ENCODE results near the gene TMEM17.

TMEM17 gene

DNA sequence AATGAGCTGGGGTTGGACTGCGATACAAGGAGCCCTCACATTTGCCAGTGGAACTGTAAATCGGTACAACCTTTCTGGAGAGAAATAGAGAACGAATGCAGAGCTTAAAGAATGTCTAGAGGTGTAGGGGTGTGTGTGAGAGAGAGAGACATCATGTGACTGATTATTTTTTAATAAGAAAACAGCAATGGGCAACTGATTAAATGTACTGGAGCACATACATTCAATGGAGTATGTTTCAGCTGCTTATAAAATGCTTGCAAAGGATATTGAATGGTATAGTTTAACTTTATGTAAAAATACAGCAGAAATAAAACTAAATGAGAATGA, 391 bp upstream of the TMEM17 start:
- DNase-seq: no peak

GRCh38 chr2:62505109-62505749, 766 bp downstream of the TMEM17 start:
- DNase-seq: no peak

GRCh38 chr2:62504657-62505056, 1.3 kb downstream of the TMEM17 start:
- no peak for DNase-seq

GRCh38 chr2:62501794-62502500, 4.0 kb downstream of the TMEM17 start:
- DNase-seq: no peak

DNA sequence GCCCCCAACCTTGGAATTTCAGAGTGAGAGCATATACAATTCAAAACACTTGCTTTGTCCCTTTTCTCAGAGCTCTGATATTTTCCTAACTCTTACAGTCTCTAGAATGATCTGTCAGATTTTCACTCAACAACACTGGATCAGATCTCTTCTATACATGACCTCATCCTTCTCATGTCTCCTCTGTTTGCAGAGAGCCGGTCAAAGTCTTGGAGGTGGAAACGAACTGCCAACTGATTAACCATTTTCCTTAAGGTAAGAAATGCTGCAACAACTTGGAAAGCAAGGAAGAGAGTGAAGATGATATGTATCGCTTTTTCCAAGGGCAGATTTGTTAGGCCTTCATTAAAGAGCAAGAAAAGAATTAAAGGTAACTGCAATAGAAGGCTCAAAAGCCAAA, 4.9 kb downstream of the TMEM17 start:
- no peak for DNase-seq

- no peak for DNase-seq
Observed at GRCh38 chr2:62499430-62500060, 6.5 kb downstream of the TMEM17 start.

DNA sequence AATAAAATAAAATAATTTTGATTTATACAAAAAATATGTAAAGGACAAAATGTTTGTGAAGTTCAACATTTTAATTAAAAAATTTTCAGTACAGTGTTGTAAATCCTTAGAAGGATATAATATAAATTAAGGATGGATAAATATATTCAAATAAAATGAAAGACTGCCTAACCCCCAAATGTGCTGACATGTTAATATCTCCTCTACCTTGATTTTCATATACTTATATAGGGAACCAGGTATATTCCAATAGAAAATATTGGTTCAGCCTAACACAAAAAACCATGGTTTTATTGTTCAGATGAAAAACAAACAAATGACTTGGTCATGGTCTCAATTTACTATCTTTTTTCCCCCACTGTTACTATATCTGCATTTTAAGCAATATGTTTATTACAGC, 7.3 kb downstream of the TMEM17 start:
- no peak for DNase-seq

GRCh38 chr2:62495761-62496160, 10.2 kb downstream of the TMEM17 start:
- no peak for DNase-seq

DNA sequence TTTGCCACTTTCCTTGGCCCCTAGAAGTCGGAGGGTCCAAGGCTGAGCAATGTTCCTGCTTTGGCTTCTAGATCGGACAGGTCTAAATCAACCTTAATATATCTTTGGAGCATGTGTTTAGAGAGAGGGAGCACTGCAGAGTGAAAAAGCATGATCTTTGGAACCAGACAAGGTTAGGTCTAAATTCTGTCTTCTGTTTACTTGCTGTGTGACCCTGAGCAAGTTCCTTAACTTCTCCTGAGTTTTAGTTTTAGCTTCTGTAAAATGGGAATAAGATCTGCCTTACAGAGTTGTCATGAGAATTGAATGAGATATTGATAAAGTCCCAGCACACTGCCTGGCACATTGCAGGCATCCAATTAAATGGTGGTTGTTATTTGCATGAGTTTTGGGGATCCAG, 13.9 kb downstream of the TMEM17 start:
- no peak for DNase-seq

GRCh38 chr2:62489702-62490101, 16.3 kb downstream of the TMEM17 start:
- DNase-seq: no peak

DNA sequence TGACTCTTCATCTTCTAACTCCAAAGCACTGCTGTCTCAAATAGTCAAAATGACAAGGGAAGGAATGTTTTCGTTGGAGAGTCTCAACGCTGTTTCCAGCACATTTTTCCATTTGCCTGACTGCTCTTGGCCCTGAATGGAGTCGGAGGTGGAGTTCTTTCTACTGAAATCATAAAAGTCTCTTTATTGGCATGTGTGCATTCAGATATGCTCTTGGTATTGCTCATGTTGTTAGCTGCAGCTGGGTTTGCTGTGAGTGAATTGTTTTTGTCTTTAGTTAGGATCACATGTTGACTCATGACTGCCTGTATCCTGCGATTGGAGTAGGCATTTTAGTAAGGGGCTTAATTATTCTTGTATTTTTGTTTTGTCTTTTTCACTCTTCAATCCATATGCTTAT, 16.8 kb downstream of the TMEM17 start:
- no peak for DNase-seq

DNA sequence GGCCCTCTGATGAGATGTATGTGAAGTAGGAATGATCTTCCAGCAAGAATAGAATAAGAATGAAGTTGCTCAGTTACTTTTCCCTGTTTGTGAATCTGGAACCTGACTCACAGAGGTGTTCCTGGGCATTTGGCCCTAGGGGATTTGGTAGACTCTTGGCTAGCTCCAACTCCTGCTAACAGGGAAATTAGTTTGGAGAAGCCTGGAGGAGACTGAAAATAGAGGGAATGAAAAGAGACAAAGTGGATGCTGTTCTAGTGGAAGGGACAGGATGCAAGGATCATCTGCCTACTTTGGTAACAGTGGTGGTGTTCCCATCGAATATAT, 19.6 kb downstream of the TMEM17 start:
- no peak for DNase-seq

- DNase-seq: no peak
Observed at GRCh38 chr2:62485761-62486438, 20.1 kb downstream of the TMEM17 start.

GRCh38 chr2:62482558-62483352, 23.2 kb downstream of the TMEM17 start:
- no peak for DNase-seq

DNA sequence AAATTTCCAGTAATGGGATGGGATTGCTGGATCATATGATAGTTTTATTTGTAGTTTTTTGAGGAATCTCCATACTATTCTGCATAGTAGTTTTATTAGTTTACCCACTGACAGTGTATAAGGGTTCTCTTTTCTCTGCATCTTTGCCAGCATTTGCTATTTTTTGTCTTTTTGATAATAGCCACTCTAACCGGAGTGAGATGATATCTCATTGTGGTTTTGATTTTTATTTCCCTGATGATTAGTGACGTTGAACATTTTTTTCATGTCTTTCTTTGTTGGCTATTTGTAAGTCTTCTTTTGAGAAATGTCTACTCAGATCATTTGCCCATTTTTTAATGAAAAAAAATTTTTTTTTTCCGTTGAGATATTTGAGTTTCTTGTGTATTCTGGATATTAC, 26.1 kb downstream of the TMEM17 start:
- DNase-seq: no peak

GRCh38 chr2:62478093-62478580, 27.9 kb downstream of the TMEM17 start:
- DNase-seq: no peak

DNA sequence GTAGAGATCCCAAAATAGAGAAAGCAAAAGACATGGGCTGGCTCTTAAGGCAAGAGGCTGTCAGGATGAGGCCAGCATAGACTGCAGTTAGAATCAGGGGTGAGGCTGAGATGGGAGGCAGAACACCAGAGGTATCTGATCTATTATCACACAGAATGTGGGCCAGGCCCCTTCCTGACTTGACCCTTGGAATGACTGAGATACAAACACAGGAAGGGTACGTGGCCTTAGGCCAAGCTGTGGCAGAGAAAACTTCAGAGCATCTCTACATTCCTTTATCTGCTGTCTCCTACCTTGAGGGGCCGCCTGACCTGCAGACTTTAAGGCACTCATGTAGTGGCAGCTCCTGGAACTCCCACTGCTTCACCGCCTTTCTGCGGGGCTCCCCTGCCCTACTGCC, 28.4 kb downstream of the TMEM17 start:
- DNase-seq: no peak

- no peak for DNase-seq
Observed at GRCh38 chr2:62475172-62476011, 30.6 kb downstream of the TMEM17 start.

DNA sequence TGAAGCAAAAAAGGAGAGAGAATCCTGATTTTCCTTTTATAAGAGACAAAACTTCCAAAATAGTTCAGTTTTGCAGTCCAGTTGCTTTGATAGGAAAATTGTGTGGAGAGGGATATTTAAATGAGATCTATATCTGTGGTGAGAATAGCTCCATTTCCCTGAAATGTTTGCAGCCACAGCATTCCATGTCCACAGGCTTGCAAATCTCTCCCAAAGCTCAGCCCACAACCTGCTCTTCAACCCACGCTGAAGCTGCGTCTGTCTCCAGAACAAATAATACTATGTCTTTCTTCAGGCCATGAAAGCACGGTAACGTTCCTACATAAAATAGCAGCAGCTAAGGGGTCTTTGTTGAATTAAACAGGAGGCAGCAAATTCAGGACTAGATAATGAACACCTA, 31.8 kb downstream of the TMEM17 start:
- DNase-seq: no peak

DNA sequence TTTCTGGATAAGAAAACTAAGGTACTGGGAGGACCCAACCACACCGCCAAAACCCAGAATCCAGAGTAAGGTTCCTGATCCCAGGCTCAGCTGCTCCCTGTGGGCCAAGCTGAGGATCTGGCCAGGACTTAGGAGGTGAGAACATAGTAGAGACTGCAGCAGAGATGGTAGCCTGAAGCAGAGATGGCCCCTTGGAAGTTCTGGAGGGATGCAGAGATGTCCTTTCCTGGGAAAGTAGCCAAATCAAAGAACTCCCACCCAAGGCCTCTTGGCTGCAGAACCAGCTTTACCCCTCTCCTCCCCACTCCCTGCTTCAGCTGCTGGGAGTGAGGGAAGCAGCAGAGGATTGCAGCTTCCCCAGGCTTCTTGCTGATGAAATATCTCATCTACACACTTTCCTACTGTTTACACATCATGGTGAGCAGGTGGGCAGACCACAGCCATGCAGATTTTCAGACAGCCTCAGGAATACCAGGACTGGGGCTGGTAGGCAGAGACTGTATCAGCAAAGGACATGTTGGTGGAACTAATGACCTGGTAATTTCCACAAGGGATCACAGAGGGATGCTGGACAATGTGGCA, 32.7 kb downstream of the TMEM17 start:
- DNase-seq: no peak

DNA sequence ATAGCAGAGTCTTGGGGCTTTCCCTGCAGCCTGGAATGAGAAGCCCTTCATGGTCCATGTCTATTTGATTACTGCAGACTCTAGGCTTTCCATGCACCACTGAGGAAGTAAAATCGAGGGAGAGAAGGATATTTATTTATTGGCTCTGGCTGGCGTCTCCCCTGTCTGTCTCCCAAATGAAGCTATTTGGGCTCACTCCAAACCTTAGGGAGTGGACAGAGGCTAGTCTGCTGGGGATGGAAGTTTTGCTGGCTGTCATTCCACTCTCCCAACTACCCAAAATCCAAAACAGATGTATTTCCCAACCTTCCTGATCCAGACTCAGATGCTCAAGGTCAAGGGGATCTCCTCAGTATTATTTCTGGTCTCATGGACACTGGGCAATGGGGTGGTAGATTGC, 33.7 kb downstream of the TMEM17 start:
- no peak for DNase-seq

- DNase-seq: no peak
Observed at GRCh38 chr2:62471816-62472215, 34.2 kb downstream of the TMEM17 start.
